ENCODE results near the gene COMMD4. TPM values are rescaled to one million over a fixed set of nuclear protein-coding genes. Genes with fewer than 3 reads are reported as not detected.
"Not testable (repeated sequence)": the region's sequence is repeated elsewhere in the genome, so short reads cannot be mapped to it uniquely, and the experiment has no call there.

COMMD4 gene
- total RNA-seq, 1 donor: 68.4 TPM

DNA sequence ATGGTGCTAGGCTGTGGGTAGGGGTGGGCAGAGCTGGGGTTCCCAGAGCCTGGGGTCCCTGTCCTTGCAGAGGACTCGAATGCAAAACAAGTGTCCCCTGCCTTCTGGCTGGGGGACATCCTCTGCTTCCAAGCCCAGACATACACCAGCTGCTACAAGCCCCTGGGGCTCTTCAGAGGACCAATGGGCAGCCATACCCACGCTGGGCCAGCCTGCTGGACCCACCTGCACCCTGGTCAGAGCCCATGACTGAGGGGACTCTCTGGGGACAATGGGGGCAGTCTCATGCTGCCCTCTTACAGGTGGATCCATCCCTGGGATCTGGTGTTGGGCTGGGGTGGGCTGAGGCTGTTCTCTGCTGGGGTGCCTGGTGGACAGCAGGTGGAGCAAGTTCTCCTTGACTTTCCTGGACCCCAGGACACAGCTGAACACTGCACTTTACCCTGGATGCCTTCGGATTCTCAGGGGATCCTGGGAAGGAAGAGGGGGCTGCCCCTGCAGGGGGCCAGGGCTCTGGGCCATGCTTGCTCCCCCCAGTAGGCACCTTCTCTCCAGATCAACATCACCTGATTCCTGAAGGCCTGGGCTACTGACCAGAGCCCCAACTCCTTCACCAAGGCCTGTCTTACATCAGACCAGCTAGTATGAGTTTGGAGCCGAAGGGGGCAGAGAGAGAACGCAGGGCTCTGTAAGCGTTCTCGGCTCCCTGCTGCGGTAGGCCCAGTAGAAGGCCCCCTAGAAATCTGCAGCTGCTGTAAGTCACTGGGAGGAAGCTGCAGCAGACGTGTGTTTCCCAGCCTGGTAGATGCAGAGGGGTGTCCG, 7.2 kb upstream of the COMMD4 start:
- Histone ChIP-seq H3K27me3 (ENCODE audit: insufficient read depth, low read length) (no peaks in the 10 kb centered on the region), H3K27ac (ENCODE audit: low read depth, low read length) (no peak overlapping the region), H3K4me1 (ENCODE audit: insufficient read depth, low read length) (no peaks in the 10 kb centered on the region), H3K4me2 (ENCODE audit: insufficient read depth, low read length) (no peak overlapping the region), H3K79me2 (ENCODE audit: insufficient read depth, low read length) (no peaks in the 10 kb centered on the region), H2AFZ (ENCODE audit: low read length) (no peak overlapping the region), H4K20me1 (ENCODE audit: insufficient read depth, low read length) (no peaks in the 10 kb centered on the region), H3K4me3 (ENCODE audit: insufficient read depth, low read length) (no peak overlapping the region), H3K36me3 (ENCODE audit: insufficient read depth, low read length) (no peaks in the 10 kb centered on the region), H3K9me3 (ENCODE audit: low read depth, low read length) (no peaks in the 10 kb centered on the region)
- TF ChIP-seq, protein P1, sequence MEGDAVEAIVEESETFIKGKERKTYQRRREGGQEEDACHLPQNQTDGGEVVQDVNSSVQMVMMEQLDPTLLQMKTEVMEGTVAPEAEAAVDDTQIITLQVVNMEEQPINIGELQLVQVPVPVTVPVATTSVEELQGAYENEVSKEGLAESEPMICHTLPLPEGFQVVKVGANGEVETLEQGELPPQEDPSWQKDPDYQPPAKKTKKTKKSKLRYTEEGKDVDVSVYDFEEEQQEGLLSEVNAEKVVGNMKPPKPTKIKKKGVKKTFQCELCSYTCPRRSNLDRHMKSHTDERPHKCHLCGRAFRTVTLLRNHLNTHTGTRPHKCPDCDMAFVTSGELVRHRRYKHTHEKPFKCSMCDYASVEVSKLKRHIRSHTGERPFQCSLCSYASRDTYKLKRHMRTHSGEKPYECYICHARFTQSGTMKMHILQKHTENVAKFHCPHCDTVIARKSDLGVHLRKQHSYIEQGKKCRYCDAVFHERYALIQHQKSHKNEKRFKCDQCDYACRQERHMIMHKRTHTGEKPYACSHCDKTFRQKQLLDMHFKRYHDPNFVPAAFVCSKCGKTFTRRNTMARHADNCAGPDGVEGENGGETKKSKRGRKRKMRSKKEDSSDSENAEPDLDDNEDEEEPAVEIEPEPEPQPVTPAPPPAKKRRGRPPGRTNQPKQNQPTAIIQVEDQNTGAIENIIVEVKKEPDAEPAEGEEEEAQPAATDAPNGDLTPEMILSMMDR (IDR thresholded peaks at IDR 0.05; ENCODE audit: extremely low read depth, low read depth, low read length): no peak
- DNase-seq (ENCODE audit: insufficient read length, low spot score, missing footprints): no peak

DNA sequence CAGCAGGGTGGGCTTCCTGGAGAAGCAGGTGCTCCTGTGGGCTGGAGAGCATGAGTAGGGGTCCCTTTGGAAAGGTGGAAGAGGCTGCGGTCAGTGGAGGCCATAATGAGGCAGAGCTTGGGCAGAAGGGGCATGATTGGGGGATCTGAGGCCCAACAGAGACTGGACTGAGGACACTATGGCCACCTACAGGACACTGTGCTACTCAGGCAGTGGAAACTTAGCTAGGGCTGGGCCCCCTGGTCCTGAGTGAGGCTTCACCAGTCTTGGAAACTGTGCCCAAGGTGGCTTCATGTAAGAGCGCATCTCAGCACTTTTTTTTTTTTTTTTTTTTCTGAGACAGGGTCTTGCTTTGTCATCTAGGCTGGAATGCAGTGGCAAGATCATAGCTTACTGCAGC, 6.3 kb upstream of the COMMD4 start:
- H3K27me3 ChIP-seq (ENCODE audit: insufficient read depth, low read length): no peaks in the 10 kb centered on the region
- no peak overlapping the region for H3K4me2 ChIP-seq (ENCODE audit: insufficient read depth, low read length)
- H3K9me3 ChIP-seq (ENCODE audit: low read depth, low read length): no peaks in the 10 kb centered on the region
- H3K79me2 ChIP-seq (ENCODE audit: insufficient read depth, low read length): no peaks in the 10 kb centered on the region
- H3K36me3 ChIP-seq (ENCODE audit: insufficient read depth, low read length): no peaks in the 10 kb centered on the region
- no peak for DNase-seq (ENCODE audit: insufficient read length, low spot score, missing footprints)
- no peak overlapping the region for H3K4me3 ChIP-seq (ENCODE audit: insufficient read depth, low read length)
- TF ChIP-seq, protein P1 (IDR thresholded peaks at IDR 0.05; ENCODE audit: extremely low read depth, low read depth, low read length): no peak
- no peaks in the 10 kb centered on the region for H3K4me1 ChIP-seq (ENCODE audit: insufficient read depth, low read length)
- H4K20me1 ChIP-seq (ENCODE audit: insufficient read depth, low read length): no peaks in the 10 kb centered on the region
- no peak overlapping the region for H2AFZ ChIP-seq (ENCODE audit: low read length)
- H3K27ac ChIP-seq (ENCODE audit: low read depth, low read length): no peak overlapping the region

DNA sequence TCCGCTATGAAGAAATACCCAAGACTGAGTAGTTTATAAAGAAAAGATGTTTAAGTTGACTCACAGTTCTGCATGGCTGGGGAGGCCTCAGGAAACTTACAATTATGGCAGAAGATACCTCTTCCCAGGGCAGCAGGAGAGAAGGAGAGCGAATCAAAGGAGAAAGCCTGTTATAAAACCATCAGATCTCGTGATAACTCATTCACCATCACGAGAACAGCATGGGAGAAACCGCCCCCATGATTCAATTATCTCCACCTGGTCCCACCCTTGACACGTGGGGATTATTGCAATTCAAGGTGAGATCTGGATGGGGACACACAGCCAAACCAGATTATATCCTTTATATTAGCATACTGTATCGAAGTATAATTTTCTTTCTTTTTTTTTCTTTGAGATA, 3.8 kb upstream of the COMMD4 start:
- H3K9me3 ChIP-seq (ENCODE audit: low read depth, low read length); DNase-seq (ENCODE audit: insufficient read length, low spot score, missing footprints); H3K27me3 ChIP-seq (ENCODE audit: insufficient read depth, low read length); H2AFZ ChIP-seq (ENCODE audit: low read length); H3K4me2 ChIP-seq (ENCODE audit: insufficient read depth, low read length); H3K36me3 ChIP-seq (ENCODE audit: insufficient read depth, low read length); H4K20me1 ChIP-seq (ENCODE audit: insufficient read depth, low read length); H3K4me3 ChIP-seq (ENCODE audit: insufficient read depth, low read length); H3K27ac ChIP-seq (ENCODE audit: low read depth, low read length): not testable (repeated sequence)
- H3K79me2 ChIP-seq (ENCODE audit: insufficient read depth, low read length): peaks cover 12% of the 10 kb centered on the region
- peaks cover 16% of the 10 kb centered on the region for H3K4me1 ChIP-seq (ENCODE audit: insufficient read depth, low read length)

DNA sequence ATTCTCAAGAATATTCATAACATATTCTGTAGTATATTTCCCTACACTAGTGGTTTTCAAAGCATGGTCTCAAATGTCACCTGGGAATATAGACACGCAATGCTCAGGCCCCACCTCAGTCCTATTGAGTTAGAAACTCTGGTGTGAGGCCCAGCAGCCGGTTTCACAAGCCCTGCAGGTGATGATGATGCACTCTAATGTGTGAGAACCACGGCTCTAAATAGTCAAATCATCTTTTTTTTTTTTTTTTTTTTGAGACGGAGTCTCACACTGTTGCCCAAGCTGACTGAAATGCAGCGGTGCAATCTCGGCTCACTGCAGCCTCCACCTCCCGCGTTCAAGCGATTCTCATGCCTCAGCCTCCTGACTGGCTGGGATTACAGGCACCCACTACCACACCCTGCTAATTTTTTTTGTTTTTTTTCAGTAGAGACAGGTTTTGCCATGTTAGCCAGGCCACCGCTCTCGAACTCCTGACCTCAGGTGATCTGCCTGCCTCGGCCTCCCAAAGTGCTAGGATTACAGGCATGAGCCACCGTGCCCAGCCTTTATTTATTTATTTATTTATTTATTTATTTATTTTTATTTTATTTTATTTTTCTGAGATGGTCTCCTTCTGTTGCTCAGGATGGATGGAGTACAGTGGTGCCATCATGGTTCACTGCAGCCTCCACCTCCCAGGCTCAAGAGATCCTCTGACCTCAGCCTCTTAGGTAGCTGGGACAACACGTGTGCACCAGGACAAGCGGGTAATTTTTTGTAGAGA, 2.0 kb upstream of the COMMD4 start:
- not testable (repeated sequence) for H3K4me3 ChIP-seq (ENCODE audit: insufficient read depth, low read length); H3K27ac ChIP-seq (ENCODE audit: low read depth, low read length)

More for the DNA sequence above, 2.0 kb upstream of the COMMD4 start:
- Histone ChIP-seq H3K4me1 (ENCODE audit: insufficient read depth, low read length) (peaks cover 16% of the 10 kb centered on the region), H3K79me2 (ENCODE audit: insufficient read depth, low read length) (peaks cover 14% of the 10 kb centered on the region)
- DNase-seq (ENCODE audit: insufficient read length, low spot score, missing footprints); H2AFZ ChIP-seq (ENCODE audit: low read length); H3K27me3 ChIP-seq (ENCODE audit: insufficient read depth, low read length); H4K20me1 ChIP-seq (ENCODE audit: insufficient read depth, low read length); H3K9me3 ChIP-seq (ENCODE audit: low read depth, low read length); H3K36me3 ChIP-seq (ENCODE audit: insufficient read depth, low read length); H3K4me2 ChIP-seq (ENCODE audit: insufficient read depth, low read length): not testable (repeated sequence)

Data from osteoblast (primary cell).